Measurements from ENCODE around the gene PERM1. TPM values are rescaled to one million over a fixed set of nuclear protein-coding genes. Genes with fewer than 3 reads are reported as not detected.

Gene PERM1
- total RNA-seq, 2 experiments from 2014 or later, result not detected

GRCh38 chr1:1006305-1007159, 24.6 kb upstream of the PERM1 start:
- CTCF ChIA-PET, result interaction anchor here (0.8 to 1.8 kb wide), 3 partner anchors 13 to 58 kb away, joined by 3 to 4 read pairs (median 3); no protein-coding TSS in a partner anchor
- POLR2A ChIA-PET, result interaction anchor here (1.0 kb wide), 1 partner anchor 13 kb away, joined by 3 read pairs; no protein-coding TSS in a partner anchor
- H3K27ac Mint-ChIP-seq, result no peak overlapping the region

GRCh38 chr1:1005774-1006304, 23.9 kb upstream of the PERM1 start:
- POLR2A ChIA-PET, result interaction anchor here (1.0 kb wide), 1 partner anchor 13 kb away, joined by 3 read pairs; no protein-coding TSS in a partner anchor
- peaks cover 46 to 54% of the 10 kb centered on the region in 2 experiments for H3K27me3 ChIP-seq (ENCODE audit: control insufficient read depth in 1 of 2, insufficient read depth in 2 of 2, low read length in 2 of 2)
- DNase-seq, result peak in 1 of 14 experiments; percentile 20

More at GRCh38 chr1:1006305-1007159, 24.6 kb upstream of the PERM1 start:
- ATAC-seq (ENCODE audit: poor library complexity) (no peak), DNase-seq (peak in 1 of 14 experiments; percentile 24)
- intact Hi-C loops (cut with DNase I, micrococcal nuclease), result no loop called here
- Mint-ChIP-seq H3K4me1 (ENCODE audit: low read depth) (peaks cover 9% of the 10 kb centered on the region), H3K4me3 (no peak overlapping the region), H3K36me3 (ENCODE audit: low read depth) (no peaks in the 10 kb centered on the region), H3K9me3 (no peaks in the 10 kb centered on the region), H3K27me3 (peaks cover 48% of the 10 kb centered on the region)
- H3K27ac ChIP-seq (ENCODE audit: low read depth in 1 of 2, low read length in 2 of 2), result no peak overlapping the region
- H3K4me3 ChIP-seq (ENCODE audit: low read length), result no peak overlapping the region
- no peaks in the 10 kb centered on the region for H3K36me3 ChIP-seq (ENCODE audit: insufficient read depth, low read length)
- H3K9me3 ChIP-seq (ENCODE audit: control insufficient read depth in 1 of 2, insufficient read depth in 1 of 2, low read length in 2 of 2), result peaks cover 0 to 12% of the 10 kb centered on the region in 2 experiments
- no peak for TF ChIP-seq CTCF (IDR thresholded peaks at IDR 0.05)
- H3K27me3 ChIP-seq (ENCODE audit: control insufficient read depth in 1 of 2, insufficient read depth in 2 of 2, low read length in 2 of 2), result peaks cover 39 to 47% of the 10 kb centered on the region in 2 experiments
- H3K4me1 ChIP-seq (ENCODE audit: insufficient read depth, low read length), result peaks cover 20% of the 10 kb centered on the region

More at GRCh38 chr1:1005774-1006304, 23.9 kb upstream of the PERM1 start:
- Mint-ChIP-seq H3K9me3 (no peaks in the 10 kb centered on the region), H3K4me3 (no peak overlapping the region), H3K27me3 (peaks cover 53% of the 10 kb centered on the region), H3K4me1 (ENCODE audit: low read depth) (peaks cover 14% of the 10 kb centered on the region), H3K27ac (no peak overlapping the region), H3K36me3 (ENCODE audit: low read depth) (peaks cover under 1% of the 10 kb centered on the region)
- intact Hi-C loops (cut with DNase I, micrococcal nuclease), result no loop called here
- no peak overlapping the region for H3K27ac ChIP-seq (ENCODE audit: low read depth in 1 of 2, low read length in 2 of 2)
- no peak for ATAC-seq (ENCODE audit: poor library complexity)
- H3K36me3 ChIP-seq (ENCODE audit: insufficient read depth, low read length), result no peaks in the 10 kb centered on the region
- H3K9me3 ChIP-seq (ENCODE audit: control insufficient read depth in 1 of 2, insufficient read depth in 1 of 2, low read length in 2 of 2), result peaks cover 0 to 18% of the 10 kb centered on the region in 2 experiments
- peaks cover 27% of the 10 kb centered on the region for H3K4me1 ChIP-seq (ENCODE audit: insufficient read depth, low read length)
- TF ChIP-seq CTCF (IDR thresholded peaks at IDR 0.05), result no peak
- no peak overlapping the region for H3K4me3 ChIP-seq (ENCODE audit: low read length)
- CTCF ChIA-PET, result no interaction called here
